Neural progenitor cell (in vitro differentiated cells): Measurements from ENCODE around the gene SIRPA. TPM values are rescaled to one million over a fixed set of nuclear protein-coding genes. Genes with fewer than 3 reads are reported as not detected.

ENCODE experiments used
- DNase-seq: peaks from one replicate; pipeline ENCODE4 v3.0.0-alpha.2; 2016; ENCODE audit warnings: low spot score
- H2AFZ ChIP-seq: fragments of 200-600 bp; sonication (generic); replicated peaks from 2 replicates; pipeline ENCODE4 v1.6.1; 2016; ENCODE audit warnings: antibody characterized with exemption
- H3F3A ChIP-seq: fragments of 200-600 bp; sonication (generic); 2 replicates; pipeline ENCODE4 v1.6.1; 2016; ENCODE audit warnings: antibody characterized with exemption, low read depth
- H3K27ac ChIP-seq: fragments of 200-600 bp; sonication (generic); 2 replicates; pipeline ENCODE4 v1.5.1; 2016; ENCODE audit warnings: mild to moderate bottlenecking
- H3K27me3 ChIP-seq: fragments of 200-600 bp; sonication (generic); 2 replicates; pipeline ENCODE4 v1.6.1; 2016; ENCODE audit warnings: mild to moderate bottlenecking, moderate library complexity
- H3K36me3 ChIP-seq: fragments of 200-600 bp; sonication (generic); 2 replicates; pipeline ENCODE4 v1.5.1; 2016
- H3K4me1 ChIP-seq: fragments of 200-600 bp; sonication (generic); 2 replicates; pipeline ENCODE4 v1.6.1; 2016; ENCODE audit warnings: mixed run types
- H3K4me2 ChIP-seq: fragments of 200-600 bp; sonication (generic); 2 replicates; pipeline ENCODE4 v1.6.1; 2016
- H3K4me3 ChIP-seq: fragments of 200-600 bp; sonication (generic); 2 replicates; pipeline ENCODE4 v1.5.1; 2016
- H3K79me2 ChIP-seq: fragments of 200-600 bp; sonication (generic); 2 replicates; pipeline ENCODE4 v1.6.1; 2016; ENCODE audit warnings: low read depth
- H3K9ac ChIP-seq: fragments of 200-600 bp; sonication (generic); 2 replicates; pipeline ENCODE4 v1.6.1; 2016
- H3K9me3 ChIP-seq: fragments of 200-600 bp; sonication (generic); 2 replicates; pipeline ENCODE4 v1.5.1; 2016; ENCODE audit warnings: low read depth
- H4K20me1 ChIP-seq: fragments of 200-600 bp; sonication (generic); 2 replicates; pipeline ENCODE4 v1.6.1; 2016; ENCODE audit warnings: low read depth
- H3K27ac Mint-ChIP-seq: 3 replicates; pipeline ENCODE4 v1.8.0; 2021; ENCODE audit warnings: mixed read lengths
- H3K27me3 Mint-ChIP-seq: 2 replicates; pipeline ENCODE4 v1.8.0; 2022; ENCODE audit warnings: low read depth, mild to moderate bottlenecking, inconsistent platforms, moderate library complexity, mixed read lengths; ENCODE audit not compliant: insufficient read depth
- H3K36me3 Mint-ChIP-seq: 3 replicates; pipeline ENCODE4 v1.8.0; 2021; ENCODE audit warnings: mixed read lengths
- H3K4me1 Mint-ChIP-seq: 3 replicates; pipeline ENCODE4 v1.8.0; 2021; ENCODE audit warnings: mixed read lengths
- H3K4me3 Mint-ChIP-seq: 3 replicates; pipeline ENCODE4 v1.8.0; 2021; ENCODE audit warnings: mild to moderate bottlenecking, moderate library complexity, mixed read lengths
- H3K9me3 Mint-ChIP-seq: 3 replicates; pipeline ENCODE4 v1.8.0; 2020; ENCODE audit warnings: mixed read lengths
- EZH2 ChIP-seq: fragments of 200-600 bp; sonication (generic); IDR thresholded peaks from 2 replicates; pipeline ENCODE4 v1.6.1; 2017; ENCODE audit warnings: antibody characterized with exemption, mild to moderate bottlenecking, moderate library complexity
- EZH2phosphoT487 ChIP-seq: fragments of 200-600 bp; sonication (generic); IDR thresholded peaks from 2 replicates; pipeline ENCODE4 v1.6.1; 2017; ENCODE audit warnings: antibody characterized with exemption
- total RNA-seq: library from RNA; depleted of rRNA; stranded (reverse); fragments of >200 nt; gene quantifications from 2 replicates; pipeline ENCODE4 v1.2.3, GENCODE V29; 2015; ENCODE audit warnings: low replicate concordance
- TF ChIP-seq, protein P1 (sequence below): fragments of 200-600 bp; sonication (generic); IDR thresholded peaks from 2 replicates; pipeline ENCODE4 v1.5.1; 2017; ENCODE audit warnings: antibody characterized with exemption, mild to moderate bottlenecking

Gene SIRPA
- total RNA-seq, 1 donor from 2014 or later = 5.1 TPM

DNA sequence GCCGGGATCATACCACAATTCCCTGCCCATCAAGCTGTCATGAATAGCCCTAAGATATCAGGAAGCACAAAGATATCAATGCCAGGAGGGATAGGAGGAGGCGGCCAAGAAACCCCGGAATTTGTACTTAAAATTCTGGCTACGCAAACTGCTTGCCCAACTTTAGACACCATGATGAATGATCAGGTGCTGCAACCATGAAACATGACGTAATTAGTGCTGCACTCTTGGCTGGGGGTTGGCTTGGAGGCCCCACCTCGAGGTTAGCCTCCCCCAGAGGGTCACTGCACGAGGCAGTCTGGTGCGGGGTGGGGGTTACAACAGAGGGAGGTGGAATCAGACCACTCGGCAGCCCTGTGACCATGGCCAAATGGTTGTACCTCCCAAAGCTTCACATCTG, 8.9 kb downstream of the SIRPA start:
- H3K9ac ChIP-seq = no peak overlapping the region
- H4K20me1 ChIP-seq = no peaks in the 10 kb centered on the region
- H3K9me3 Mint-ChIP-seq = no peaks in the 10 kb centered on the region

DNA sequence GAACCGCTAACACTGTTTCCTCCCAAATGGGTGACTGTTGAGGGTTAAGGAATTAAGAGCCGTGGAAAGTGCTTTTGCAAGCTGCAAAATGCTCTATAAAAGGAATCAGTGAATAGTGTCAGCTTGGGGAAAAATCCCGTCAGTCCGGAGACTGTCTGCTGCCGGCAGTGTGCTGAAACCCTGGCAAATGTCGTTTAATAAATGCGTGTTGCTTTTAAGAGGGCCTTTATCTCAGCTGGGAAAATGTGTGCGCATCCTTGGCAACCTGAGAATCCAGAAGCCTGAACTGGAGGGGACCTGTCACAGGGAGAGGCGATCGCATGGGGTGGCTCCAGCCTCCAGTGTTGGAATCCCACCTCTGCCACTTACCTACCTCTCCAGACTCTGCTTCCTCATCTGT, 9.8 kb downstream of the SIRPA start:
- H3K4me3 ChIP-seq = no peak overlapping the region

More for the DNA sequence above, 8.9 kb downstream of the SIRPA start:
- Histone ChIP-seq H3K27ac (no peak overlapping the region), H3K4me2 (no peak overlapping the region), H3K27me3 (no peaks in the 10 kb centered on the region), H3K36me3 (no peaks in the 10 kb centered on the region), H3K4me3 (no peak overlapping the region), H3K9me3 (no peaks in the 10 kb centered on the region), H2AFZ (no peak overlapping the region), H3F3A (peaks cover 13% of the 10 kb centered on the region), H3K79me2 (no peaks in the 10 kb centered on the region), H3K4me1 (peaks cover 13% of the 10 kb centered on the region)
- DNase-seq = no peak
- H3K27ac Mint-ChIP-seq = no peak overlapping the region
- H3K4me1 Mint-ChIP-seq = peaks cover 18% of the 10 kb centered on the region
- no peak for TF ChIP-seq EZH2
- TF ChIP-seq EZH2phosphoT487 = no peak
- TF ChIP-seq, protein P1, sequence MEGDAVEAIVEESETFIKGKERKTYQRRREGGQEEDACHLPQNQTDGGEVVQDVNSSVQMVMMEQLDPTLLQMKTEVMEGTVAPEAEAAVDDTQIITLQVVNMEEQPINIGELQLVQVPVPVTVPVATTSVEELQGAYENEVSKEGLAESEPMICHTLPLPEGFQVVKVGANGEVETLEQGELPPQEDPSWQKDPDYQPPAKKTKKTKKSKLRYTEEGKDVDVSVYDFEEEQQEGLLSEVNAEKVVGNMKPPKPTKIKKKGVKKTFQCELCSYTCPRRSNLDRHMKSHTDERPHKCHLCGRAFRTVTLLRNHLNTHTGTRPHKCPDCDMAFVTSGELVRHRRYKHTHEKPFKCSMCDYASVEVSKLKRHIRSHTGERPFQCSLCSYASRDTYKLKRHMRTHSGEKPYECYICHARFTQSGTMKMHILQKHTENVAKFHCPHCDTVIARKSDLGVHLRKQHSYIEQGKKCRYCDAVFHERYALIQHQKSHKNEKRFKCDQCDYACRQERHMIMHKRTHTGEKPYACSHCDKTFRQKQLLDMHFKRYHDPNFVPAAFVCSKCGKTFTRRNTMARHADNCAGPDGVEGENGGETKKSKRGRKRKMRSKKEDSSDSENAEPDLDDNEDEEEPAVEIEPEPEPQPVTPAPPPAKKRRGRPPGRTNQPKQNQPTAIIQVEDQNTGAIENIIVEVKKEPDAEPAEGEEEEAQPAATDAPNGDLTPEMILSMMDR = no peak
- H3K4me3 Mint-ChIP-seq = no peak overlapping the region
- H3K36me3 Mint-ChIP-seq = no peaks in the 10 kb centered on the region
- peaks cover 4% of the 10 kb centered on the region for H3K27me3 Mint-ChIP-seq

DNA sequence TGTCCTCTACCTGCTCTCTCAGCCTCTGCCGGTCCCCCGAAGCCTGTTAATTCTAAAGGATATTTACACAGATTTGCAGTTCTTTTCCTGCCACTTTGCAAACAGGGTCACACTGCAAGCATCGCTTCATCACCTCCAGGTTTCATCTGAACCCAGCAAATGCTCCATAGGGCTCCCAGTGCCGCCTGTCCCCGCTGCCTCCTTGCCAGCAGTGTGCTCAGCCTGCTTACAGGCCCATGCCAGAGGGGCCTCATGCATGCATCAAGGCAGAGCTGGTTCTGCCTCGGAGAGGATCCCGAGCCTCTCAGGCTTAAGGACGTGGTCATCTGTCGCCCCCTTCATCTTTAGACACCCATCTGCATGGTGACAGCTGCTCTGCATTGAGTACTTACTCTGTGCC, 10.5 kb downstream of the SIRPA start:
- H3K4me3 Mint-ChIP-seq = no peak overlapping the region
- H3K4me1 Mint-ChIP-seq = peaks cover 7% of the 10 kb centered on the region
- no peaks in the 10 kb centered on the region for H3K27me3 ChIP-seq
- no peaks in the 10 kb centered on the region for H4K20me1 ChIP-seq
- no peak overlapping the region for H3K9ac ChIP-seq
- no peak for DNase-seq
- H3K27ac Mint-ChIP-seq = peak overlapping the region; percentile 7
- no peak overlapping the region for H3K4me2 ChIP-seq
- H3K27me3 Mint-ChIP-seq = peaks cover 4% of the 10 kb centered on the region
- H3K9me3 ChIP-seq = no peaks in the 10 kb centered on the region
- no peak overlapping the region for H3K27ac ChIP-seq
- peaks cover 2% of the 10 kb centered on the region for H3K36me3 Mint-ChIP-seq
- H3K79me2 ChIP-seq = no peaks in the 10 kb centered on the region
- no peaks in the 10 kb centered on the region for H3K9me3 Mint-ChIP-seq
- no peak overlapping the region for H3K4me3 ChIP-seq
- peaks cover 7% of the 10 kb centered on the region for H3K4me1 ChIP-seq
- peaks cover 2% of the 10 kb centered on the region for H3F3A ChIP-seq
- no peaks in the 10 kb centered on the region for H3K36me3 ChIP-seq
- TF ChIP-seq EZH2 = no peak
- TF ChIP-seq, protein P1 = no peak
- TF ChIP-seq EZH2phosphoT487 = no peak
- no peak overlapping the region for H2AFZ ChIP-seq

More for the DNA sequence above, 9.8 kb downstream of the SIRPA start:
- peaks cover 6% of the 10 kb centered on the region for H3F3A ChIP-seq
- no peak overlapping the region for H2AFZ ChIP-seq
- Mint-ChIP-seq H3K4me1 (peaks cover 11% of the 10 kb centered on the region), H3K27ac (no peak overlapping the region), H3K36me3 (no peaks in the 10 kb centered on the region), H3K4me3 (peak overlapping the region; percentile 50), H3K9me3 (no peaks in the 10 kb centered on the region), H3K27me3 (peaks cover 4% of the 10 kb centered on the region)
- DNase-seq = no peak
- H3K79me2 ChIP-seq = no peaks in the 10 kb centered on the region
- H3K9ac ChIP-seq = no peak overlapping the region
- H3K9me3 ChIP-seq = no peaks in the 10 kb centered on the region
- H3K27me3 ChIP-seq = no peaks in the 10 kb centered on the region
- no peaks in the 10 kb centered on the region for H4K20me1 ChIP-seq
- no peak overlapping the region for H3K4me2 ChIP-seq
- H3K27ac ChIP-seq = no peak overlapping the region
- no peaks in the 10 kb centered on the region for H3K36me3 ChIP-seq
- H3K4me1 ChIP-seq = peaks cover 7% of the 10 kb centered on the region
- TF ChIP-seq EZH2phosphoT487 (no peak), EZH2 (no peak)
- TF ChIP-seq, protein P1 = no peak
